ENCODE data around the gene MT1M.
A peak's percentile ranks its signal among the peaks of the same experiment; 100 is the strongest.
"Not testable (repeated sequence)": the region's sequence is repeated elsewhere in the genome, so short reads cannot be mapped to it uniquely, and the experiment has no call there.

Gene MT1M

DNA sequence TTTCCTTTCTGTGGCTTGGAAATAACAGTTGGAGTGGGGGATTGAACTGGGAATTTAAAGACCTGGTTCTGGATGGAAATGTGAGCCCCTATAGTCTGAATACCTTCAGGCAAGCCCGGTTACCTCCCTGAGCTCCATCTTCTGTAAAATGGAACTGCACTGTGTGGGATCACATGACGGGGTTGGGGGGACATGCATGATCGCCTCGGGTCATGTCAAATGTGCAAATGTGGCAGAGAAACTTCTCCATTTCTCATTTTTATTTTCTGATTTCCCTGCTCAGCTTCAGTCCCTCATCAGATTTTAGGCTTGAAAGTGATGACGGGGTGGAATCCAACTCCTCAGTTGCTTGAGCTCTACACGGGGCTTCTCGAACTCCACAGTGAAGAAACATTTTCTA lies 20.8 kb downstream of the MT1M start:
- DNase-seq = no peak

DNA sequence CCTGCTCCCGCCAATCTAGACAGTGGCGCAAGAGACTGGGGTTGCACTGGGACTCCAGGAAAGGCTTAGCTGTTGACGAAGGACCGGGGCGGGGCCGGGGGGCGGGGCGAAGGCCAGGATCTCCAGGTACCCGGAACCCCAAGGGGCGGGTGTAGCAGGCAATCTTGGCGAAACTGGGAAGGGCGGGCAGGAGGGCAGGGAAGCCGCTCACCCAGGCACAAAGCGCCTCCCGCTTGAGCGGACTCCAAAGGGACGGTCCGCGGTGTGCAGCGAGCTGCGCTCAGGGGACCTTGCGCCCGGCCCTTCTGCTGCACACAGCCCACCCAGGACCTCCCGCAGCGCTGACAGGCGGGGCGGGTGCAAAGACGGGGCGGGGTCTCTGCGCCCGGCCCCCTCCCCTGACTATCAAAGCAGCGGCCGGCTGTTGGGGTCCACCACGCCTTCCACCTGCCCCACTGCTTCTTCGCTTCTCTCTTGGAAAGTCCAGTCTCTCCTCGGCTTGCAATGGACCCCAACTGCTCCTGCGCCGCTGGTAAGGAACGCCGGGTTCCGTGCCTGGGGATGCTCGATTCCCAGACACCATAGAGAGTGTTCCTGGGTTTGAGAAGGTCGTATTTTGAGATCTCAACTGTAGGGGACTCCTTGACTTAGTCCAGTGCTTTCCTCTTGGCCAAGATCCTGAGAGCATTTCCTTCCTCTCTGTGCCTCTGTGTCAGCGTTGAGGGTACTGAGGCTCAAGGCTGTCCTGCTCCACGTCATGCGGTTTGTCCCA lies 25.3 kb downstream of the MT1M start, which contains the start of gene MT1F:
Gene MT1F (plus strand): TSS at position 405 of the 772 bp plus-strand sequence. CDS start 100 bp downstream, at position 505.
- DNase-seq = peak; percentile 92

DNA sequence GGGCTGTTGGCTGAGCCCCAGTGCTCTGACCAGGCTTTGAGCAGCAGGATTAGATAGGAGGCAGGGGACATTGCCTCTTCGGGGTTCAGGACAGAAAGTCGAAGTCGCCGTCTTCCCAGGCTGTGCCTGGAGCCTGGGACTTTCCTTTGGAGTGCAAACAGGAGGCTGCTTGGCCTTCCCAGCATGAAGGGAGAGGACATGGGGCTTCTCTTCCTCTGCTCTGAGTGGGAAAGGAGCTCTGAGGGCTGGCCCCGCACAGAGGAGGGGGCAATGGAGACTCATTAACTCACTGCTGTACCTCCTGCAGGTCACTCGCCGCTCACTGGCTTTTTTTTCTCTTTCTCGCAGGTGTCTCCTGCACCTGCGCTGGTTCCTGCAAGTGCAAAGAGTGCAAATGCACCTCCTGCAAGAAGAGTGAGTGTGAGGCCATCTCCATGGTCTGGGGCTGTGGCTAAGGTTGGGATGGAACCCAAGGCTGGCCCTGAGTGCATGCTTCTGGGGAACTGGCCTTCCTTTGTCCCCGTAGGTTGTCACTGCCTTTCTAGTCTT lies 25.9 kb downstream of the MT1M start:
- no peak for DNase-seq

DNA sequence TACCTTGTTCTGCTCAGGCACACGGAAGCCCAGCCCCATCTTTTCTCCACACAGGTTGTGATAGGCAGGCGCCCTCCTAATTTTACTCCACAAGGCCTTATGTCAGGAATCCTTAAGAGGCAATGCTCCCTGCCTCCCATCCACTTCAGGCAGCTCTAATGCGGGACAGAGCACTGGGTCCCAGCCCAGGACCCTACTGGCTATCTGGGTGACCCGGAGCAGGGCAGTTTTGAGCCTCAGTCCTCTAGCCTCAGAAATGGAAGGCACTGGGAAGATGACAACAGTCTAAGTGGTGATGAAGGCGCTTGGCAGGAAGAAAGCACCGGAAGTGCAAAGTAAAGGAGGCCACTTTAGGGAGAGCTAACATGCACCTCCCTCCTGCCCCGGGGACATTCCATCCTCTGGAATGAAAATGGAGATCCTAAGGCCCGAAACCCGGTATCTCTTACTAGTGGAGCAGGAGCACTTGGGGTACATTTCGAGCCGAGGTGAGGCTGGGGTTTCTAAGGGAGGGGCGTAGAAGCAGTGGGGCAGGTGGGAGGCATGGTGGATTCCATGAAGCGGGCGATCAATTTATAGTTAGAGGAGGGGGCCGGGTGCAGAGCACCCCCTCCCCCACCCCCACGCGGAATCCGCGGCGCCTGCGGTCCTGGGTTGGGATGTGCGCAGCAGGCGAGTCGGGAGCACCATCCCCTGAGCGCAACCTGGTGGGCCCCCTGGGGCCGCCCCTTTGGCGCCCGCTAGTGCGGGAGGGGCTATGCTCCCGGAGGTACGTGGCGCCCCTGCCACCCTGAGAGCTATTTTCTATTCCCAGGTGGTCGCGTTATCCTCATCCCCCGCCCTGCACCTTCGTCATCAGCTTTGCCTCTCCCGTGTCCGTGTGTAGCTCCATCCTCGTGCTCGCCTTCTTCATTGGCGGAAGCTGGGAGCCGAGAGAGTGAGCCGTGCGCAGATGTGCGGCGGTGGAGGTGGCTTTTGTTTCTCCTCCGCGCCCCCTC lies 30.2 kb downstream of the MT1M start:
- DNase-seq = peak; percentile 79

DNA sequence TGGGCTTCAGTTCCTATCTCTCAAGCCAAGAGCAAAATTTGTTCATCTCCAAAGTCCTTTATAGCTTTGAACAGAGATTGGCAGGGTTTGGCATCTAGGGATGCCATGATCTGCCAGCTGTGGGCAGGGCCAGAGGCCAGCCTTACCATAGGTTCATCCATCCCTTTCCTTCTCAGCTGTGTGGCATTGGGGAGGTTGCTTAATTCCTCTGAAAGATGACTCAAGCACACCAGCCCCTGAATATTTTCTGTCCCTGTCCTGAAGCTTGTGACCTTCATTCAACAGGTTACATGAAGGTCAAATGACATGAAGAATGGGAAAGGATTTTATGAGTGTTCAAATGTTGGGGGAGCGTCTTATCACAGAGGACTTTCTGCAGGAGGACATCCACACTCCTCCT lies 32.0 kb downstream of the MT1M start:
- no peak for DNase-seq

DNA sequence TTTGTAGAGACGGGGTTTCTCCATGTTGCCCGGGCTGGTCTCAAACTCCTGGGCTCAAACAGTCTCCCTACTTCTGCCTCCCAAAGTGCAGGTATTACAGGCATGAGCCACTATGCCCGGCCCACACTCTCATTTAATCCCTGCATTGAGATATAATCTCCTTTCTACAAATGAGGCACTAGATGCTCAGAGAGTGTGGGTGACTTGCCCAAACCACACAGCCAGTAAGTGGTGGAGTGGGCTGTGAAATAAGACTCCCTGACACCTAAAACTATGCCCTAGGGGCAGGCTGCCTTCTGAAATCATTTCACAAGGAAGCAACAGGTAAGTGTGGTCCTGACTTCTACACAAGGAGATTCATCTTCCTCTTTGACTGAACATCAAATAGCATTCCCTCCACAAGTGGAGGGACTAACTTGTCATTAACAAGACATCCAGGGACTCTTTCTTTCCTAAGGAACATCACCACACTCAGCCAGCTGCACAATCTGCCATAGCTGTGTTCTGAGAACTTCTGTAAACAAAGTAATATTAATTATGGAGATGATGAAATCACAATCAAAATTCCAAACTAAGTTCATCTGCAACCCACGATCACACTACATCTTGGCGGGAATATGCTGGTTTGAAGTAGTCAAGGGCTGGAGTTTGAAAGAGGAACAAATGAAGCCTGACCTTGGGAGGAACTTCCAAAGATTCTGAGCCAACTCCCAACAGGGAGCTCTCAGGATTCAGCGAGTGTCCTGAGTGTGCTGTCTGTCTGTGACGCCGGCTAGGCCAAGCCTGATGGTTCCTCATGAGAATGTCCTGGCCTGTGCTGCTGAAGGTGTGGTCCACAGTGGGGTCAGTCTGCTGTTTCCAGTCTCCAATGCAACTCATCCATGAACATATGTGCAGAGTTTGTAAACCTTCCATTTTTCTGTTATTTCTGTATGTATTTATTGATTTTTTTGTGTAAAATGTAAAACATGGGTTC lies 33.1 kb downstream of the MT1M start:
- not testable (repeated sequence) for DNase-seq

DNA sequence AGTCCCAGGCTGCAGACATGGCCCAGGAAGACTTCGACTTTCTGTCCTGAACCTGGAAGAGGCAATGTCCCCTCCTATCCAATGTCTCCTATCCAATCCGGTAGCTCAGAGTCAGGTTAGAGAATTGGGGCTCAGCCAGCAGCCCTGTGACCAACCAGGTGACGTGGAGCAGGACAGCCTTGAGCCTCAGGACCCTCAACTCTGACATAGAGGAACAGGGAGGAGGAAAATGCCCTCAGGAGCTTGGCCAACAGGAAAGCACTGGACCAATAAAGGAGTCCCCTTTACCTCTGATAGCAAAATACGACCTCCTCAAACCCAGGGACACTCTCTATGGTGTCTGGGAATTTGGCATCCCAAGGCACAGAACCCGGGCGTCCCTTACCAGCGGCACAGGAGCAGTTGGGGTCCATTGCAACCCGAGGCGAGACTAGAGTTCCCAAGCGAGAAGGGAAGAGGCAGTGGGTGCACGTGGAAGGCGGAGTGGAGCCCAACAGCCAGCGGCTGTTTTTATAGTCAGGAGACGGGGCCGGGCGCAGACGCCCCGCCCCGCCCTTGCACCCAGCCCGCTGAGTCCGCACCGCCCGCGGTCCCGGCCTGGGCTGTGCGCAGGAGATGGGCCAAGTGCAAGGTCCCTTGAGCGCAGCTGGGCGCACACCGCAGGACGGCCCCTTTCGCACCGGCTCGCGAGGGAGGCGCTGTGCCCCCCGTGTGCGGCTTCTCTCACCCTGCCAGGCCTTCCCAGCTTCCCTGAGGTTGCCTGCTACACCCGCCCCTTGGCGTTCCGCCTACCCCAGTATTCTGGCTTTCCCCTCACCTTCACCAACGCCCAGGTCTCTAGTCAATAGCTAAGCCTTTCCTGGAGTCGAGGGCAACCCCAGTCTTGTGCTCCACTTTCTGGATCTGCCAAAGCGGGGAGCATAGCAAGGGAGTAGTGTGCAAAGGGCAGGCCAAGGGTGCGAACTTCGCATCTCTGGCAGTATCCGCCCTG lies 35.4 kb downstream of the MT1M start, which contains the start of gene MT1G:
Gene MT1G (minus strand): TSS at position 485 of the 991 bp plus-strand sequence. CDS start 72 bp downstream, at position 413.
- DNase-seq = peak; percentile 70

DNA sequence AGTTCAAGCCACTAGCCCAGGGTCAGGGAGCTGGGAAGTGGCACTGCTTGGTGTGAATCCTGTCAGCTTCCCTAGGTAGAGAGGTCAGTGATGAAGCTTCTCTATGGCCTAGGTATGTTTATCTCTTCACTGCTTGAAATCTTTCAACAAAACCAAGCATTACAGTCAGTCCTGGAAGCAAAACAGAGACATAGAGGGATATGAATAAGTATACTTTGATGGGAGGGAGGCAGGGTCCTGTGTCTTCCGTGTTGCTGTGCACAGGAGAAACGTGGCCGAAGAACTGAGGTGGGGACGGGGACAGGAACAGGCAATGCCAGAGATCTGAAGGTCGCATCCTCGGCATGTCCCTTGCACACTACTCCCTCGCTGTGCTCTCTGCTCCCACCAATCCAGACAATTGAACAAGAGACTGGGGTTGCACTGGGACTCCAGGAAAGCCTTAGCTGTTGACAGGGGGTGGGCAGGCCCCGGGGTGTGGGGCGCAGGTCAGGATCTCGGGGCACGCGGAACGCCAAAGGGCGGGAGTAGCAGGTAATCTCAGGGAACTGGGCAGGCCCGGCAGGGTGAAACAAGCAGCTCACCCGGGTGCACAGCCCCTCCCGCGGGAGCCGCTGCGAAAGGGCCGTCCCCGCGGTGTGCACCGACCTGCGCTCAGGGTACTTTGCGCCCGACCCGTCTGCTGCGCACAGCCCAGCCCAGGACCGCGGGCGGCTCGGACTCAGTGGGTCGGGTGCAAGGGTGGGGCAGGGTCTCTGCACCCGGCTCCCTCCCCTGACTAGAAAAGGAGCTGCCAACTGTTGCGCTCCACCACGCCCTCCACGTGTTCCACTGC lies 36.8 kb downstream of the MT1M start, which contains the start of gene MT1H:
Gene MT1H (plus strand): TSS at position 810 of the 835 bp plus-strand sequence. CDS start 71 bp downstream, outside the sequence.
- DNase-seq = no peak

DNA sequence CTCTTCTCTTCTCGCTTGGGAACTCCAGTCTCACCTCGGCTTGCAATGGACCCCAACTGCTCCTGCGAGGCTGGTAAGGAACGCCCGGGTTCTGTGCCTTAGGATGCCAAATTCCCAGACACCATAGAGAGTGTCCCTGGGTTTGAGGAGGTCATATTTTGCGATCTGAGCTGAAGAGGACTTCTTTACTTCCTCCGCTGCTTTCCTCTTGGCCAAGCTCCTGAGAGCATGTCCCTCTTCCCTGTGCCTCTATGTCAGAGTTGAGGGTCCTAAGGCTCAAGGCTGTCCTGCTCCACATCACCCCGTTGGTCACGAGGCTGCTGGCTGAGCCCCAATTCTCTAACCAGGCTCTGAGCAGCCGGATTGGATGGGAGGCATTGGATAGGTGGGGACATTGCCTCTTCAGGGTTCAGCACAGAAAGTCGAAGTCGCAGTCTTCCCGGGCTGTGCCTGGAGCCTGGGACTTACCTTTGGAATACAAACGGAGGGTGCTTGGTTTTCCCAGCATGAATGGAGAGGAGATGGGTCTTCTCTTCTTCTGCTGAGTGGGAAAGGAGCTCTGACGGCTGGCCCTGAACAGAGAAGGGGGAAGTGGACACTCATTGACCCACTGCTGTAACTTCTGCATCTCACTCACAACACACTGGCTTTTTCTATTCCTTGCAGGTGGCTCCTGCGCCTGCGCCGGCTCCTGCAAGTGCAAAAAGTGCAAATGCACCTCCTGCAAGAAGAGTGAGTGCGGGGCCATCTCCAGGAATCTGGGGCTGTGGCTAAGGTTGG lies 37.6 kb downstream of the MT1M start:
- DNase-seq = no peak

DNA sequence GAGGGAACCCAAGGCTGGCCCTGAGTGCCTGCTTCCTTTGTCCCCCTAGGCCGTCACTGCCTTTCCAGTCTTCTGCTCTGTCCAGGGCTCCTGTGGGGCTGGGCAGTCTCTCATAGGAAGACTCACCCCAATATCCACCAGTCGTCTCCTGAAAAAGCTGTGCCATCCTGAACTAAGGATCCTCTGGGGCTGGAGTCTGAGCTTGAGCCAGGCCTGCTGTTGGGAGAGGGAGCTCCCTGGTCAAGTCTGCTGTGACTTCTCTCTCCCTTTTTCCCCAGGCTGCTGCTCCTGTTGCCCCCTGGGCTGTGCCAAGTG lies 38.1 kb downstream of the MT1M start:
- DNase-seq = no peak

DNA sequence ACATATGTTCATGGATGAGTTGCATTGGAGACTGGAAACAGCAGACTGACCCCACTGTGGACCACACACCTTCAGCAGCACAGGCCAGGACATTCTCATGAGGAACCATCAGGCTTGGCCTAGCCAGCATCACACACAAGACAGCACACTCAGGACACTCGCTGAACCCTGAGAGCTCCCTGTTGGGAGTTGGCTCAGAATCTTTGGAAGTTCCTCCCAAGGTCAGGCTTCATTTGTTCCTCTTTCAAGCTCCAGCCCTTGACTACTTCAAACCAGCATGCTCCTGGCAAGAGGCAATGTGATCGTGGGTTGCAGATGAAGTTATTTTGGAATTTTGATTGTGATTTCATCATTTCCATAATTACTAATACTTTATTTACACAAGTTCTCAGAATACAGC lies 39.2 kb downstream of the MT1M start:
- not testable (repeated sequence) for DNase-seq

DNA sequence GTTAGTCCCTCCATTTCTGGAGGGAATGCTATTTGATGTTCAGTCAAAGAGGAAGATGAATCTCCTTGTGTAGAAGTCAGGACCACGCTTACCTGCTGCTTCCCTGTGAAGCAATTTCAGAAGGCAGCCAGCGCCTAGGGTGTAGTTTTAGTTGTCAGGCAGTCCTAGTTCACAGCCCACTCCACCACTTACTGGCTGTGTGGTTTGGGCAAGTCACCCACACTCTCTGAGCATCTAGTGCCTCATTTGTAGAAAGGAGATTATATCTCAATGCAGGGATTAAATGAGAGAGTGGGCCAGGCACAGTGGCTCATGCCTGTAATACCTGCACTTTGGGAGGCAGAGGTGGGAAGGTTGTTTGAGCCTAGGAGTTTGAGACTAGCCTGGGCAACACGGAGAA lies 39.7 kb downstream of the MT1M start:
- DNase-seq = not testable (repeated sequence)

DNA sequence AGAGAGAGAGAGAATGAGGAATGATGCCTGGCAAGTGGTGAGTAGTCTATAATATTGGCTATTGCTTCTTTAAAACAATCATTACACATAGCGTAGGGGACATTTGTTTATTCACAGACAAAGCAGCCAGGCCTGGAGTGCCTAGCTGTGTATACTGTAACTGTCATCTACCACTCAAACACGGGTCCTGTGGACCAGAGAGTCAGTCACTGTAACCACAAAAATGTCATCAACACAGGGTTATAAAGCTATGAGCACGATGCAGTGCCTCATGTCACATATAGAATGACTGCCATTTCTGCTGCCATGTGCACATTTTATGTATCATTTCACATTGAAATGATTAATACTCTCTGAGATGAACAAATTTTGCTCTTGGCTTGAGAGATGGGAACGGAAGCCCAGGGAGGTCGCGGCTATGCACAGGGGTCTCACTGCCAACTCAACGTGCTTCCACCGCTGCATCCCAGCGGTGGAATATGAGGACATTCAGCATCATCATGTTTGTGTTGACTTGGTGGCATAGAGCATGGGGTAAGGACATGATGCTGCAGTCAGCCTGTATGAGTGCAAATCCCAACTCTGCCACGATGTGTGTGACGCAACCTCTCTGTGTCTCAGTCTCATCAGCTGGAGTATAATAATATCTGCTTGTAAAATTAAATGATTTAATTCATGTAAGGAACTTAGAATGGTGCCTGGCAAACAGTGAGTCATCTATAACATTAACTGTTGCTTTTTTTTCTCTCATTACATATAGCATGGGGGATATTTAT lies 40.5 kb downstream of the MT1M start:
- DNase-seq = no peak

DNA sequence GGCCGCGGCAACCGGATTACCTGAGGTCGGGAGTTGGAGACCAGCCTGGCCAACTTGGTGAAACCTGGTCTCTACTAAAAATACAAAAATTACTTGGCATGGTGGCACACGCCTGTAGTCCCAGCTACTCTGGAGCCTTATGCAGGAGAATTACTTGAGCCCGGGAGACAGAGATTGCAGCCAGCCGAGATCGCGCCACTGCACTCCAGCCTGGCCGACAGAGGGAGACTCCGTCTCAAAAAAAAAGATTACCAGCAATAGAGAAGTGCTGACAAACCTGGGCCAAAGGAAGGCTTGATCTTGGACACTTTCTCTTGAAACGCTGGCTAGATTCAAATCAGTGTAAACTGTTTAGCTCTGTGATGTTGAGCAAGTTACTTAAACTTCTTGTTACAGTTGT lies 41.5 kb downstream of the MT1M start:
- no peak for DNase-seq

DNA sequence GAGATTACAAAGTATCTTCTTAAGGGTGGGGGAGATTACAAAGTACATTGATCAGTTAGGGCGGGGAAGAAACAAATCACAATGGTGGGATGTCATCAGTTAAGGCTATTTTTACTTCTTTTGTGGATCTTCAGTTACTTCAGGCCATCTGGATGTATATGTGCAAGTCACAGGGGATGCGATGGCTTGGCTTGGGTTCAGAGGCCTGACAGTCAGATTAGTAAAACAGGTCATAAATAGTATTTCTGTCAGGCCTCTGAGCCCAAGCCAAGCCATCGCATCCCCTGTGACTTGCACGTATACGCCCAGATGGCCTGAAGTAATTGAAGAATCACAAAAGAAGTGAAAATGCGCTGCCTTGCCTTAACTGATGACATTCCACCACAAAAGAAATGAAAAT lies 42.1 kb downstream of the MT1M start:
- not testable (repeated sequence) for DNase-seq

DNA sequence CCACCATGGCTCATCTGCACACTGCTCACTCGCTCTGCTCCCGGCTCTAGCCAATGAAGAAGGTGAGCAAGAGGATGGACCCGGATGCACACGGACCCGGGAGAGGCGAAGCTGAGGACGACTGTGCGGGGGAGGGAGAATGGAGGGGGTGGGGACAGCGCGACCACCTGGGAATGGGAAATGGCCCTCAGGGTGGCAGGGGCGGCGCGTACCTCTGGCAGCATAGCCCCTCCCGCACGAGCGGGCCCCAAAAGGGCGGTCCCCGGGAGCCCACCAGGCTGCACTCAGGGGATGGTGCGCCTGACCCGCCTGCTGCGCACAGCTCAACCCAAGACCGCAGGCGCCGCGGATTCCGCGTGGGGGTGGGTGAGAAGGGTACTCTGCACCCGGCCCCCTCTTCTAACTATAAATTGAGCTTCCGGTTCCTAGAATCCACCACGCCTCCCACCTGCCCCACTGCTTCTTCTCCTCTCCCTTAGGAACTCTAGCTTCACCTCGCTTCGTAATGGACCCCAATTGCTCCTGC lies 43.3 kb downstream of the MT1M start:
- peak; percentile 83 for DNase-seq

DNA sequence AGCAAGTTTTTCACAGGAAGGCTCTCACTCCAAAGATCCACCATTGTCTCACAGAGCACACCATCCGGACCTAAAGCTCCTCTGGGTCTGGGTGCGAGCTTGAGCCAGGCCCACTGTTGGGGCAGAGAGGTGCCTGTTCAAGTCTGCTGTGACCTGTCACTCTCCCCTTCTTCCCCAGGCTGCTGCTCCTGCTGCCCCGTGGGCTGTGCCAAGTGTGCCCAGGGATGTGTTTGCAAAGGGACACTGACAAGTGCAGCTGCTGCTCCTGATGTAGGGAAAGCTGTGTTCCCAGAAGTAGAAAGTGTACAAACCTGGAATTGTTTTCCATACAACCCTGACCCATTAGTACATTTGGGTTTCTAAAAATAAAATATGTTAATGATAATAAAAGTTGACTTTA lies 45.0 kb downstream of the MT1M start:
- no peak for DNase-seq
